AG08396 (cell line): ENCODE data around the gene SERBP1.
A peak's percentile ranks its signal among the peaks of the same experiment; 100 is the strongest.
"Not testable (repeated sequence)": the region's sequence is repeated elsewhere in the genome, so short reads cannot be mapped to it uniquely, and the experiment has no call there.

ENCODE experiments used
- DNase-seq: peaks from one replicate; pipeline ENCODE4 v3.0.0; 2012; ENCODE audit warnings: low spot score, mixed read lengths

The SERBP1 gene

DNA sequence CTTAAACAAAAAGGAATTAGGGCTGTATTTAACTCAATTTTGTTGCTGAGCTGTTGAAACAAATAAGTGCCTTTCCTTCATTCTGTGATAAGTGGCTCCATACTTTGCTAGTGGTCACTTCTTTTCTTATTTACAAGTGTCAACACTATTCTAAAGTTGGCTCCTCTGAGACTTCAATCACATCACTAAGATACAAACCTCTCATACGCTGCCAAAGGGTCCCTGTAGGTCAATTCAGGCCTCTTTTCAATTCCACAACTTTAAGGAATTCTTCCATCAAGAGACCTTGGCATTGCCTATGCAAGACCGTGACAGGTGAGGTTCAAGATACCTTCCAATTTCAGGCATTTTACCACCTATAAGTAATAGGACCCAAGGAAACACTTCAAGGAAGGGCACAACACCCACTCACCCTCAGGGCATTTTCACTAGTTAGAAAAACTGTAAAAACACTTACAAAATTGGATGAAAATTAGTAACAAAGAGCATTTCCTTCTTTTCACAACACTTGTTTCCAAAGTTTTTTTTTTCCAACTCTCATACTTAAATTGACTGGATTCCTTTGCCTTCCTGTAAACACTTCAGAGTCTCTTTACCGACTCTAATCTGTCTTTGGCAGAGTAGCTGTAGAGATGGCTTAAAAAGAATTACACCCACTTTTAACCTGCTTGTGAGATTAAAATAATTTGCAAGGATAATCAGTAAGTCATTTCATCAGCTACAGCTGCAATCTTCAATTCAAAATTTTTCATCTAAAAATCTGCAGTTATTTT, 24.5 kb downstream of the SERBP1 start:
- no peak for DNase-seq

DNA sequence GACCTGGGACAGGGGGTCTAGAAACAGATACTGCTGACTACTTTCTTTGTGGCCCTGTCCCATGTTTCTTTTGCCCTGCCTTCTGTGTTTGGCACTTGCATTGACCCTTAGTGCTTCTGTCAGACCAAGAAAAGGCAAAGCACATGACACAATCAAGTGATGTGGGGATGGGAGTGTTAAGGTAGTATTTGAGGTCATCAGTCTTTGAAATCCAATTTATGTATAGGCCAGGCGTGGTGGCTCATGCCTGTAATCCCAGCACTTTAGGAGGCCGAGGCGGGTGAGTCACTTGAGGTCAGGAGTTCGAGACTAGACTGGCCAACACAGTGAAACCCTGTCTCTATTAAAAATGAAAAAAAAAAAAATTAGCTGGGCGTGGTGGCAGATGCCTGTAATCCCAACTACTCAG, 26.0 kb downstream of the SERBP1 start:
- no peak for DNase-seq

DNA sequence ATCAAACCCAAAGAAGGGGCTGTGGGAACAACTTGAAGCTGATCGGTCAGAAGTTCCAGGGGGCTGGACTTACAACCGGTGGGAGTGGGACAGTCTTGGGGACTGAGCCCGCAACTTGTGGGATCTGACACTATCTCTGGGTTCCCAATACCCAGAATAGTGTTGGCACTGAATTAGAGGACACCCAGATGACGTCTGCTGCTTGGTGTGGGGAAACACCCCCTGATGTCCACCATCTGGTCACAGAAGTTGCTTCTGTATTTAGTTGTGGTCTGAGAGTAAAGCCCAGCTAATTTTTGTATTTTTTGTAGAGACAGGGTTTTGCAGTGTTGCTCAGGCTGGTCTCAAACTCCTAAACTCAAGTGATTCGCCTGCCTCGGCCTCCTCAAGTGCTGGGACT, 28.8 kb downstream of the SERBP1 start:
- no peak for DNase-seq

DNA sequence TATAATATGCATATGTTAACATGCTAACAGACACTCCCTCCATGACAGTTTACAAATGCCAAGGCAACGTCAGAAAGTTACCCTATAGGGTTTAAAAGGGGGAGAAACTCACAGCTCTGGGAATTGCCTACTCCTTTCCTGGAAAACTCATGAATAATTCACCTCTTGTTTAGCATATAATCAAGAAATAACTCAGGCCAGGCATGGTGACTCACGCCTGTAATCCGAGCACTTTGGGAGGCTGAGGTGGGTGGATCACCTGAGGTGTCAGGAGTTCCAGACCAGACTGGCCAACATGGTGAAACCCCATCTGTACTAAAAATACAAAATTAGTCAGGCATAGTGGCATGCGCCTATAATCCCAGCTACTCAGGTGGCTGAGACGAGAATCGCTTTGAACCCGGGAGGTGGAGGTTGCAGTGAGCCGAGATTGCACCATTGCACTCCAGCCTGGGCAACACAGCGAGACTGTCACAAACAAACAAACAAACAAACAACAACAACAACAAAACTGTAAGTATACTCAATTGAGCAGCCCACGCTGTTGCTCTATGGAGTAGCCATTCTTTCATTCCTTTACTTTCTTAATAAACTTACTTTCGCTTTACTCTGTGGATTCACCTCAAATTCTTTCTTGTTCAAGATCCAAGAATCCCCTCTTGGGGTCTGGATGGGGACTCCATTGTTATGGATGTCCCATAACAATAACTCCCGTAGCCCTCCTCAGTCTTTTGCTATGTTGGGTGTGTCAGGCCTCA, 30.0 kb downstream of the SERBP1 start:
- not testable (repeated sequence) for DNase-seq

DNA sequence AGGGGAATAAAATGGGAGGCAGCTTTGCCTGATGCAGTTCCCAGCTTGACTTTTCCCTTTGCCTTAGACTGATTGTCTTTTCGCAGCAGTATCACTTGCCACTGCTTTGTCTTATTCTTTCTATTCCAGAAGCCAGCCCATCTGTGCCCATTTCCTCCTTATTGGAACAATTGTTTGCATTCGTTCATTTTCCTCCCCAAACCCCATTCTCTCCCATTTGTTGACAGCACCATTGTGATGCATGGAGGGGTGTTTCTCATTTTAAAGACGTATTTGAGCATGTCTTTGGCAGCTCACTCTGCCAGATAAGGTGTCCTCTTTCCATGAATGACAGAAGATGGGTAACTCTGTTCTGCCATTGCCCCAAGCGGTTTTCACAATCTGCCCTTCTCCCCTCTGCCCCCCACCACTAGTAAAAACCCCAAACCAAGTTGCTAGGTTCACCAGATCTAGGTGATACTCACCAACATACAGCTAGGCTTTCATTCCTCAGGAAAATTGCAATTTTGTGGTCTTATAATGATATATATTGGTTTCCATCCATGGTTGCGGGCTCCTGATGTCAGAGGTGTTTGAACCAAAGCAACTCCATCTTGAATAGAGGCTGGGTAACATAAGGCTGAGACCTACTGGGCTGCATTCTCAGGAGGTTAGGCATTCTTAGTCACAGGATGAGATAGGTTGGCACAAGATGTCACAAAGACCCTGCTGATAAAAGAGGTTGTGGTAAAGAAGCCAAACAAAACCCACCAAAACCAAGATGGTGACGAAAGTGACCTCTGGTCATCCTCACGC, 30.8 kb downstream of the SERBP1 start:
- no peak for DNase-seq

DNA sequence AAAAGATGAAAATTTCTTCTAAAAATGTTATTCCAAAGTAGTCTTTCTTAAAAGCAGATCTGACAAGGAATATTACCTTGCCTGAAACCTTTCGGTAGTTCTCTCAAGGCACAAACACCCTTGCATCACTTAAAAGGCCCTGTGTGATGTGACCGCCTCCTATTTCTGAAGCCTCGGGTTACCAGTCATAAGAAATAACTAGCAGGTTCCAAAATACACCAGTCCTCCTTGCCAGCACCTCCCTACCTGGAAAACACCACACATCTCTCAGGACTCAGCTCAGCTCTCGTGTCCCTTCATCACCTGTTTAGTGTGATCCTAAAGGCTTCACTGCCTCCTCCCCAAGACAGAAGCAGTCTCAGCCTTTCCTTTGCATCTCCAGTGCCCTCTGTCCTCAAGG, 35.7 kb downstream of the SERBP1 start:
- DNase-seq = no peak

DNA sequence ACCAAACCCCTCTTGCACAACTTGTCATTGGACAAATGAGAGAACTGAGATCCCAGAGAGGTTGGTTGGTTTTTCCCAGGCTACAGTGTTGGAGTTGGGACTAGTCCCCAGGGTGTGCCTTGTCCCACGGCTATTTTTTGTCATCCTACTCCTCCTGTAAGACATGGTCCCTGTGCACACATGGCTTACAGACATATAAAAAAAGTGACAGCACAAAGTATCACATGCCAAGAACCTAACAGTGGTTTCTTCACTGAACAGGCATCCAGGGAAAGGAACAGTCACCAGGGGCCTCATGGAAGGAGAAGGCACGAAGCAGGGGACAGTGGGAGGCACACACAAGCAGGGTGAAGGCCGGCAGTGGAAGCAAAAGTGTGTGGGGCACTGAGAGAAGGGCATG, 36.5 kb downstream of the SERBP1 start:
- no peak for DNase-seq

DNA sequence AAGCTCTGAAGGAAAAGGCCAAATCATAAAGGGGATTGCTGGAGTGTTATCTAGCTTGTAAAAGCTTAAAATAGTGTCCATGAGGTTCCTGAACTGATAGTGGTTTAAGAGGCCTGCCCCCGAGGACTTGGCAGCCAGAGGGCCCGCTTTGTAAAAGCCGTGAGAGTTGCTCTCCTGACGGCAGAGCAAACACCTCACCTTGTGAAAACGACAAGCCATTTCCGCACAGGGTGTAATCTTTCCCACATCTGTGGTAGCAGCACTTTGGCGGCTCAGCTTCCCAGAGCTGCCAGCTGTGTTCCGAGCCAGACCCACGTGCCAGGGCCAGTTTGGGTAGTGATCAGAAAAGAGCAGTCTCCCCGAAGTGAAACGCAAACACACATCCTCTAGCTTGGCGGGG, 37.0 kb downstream of the SERBP1 start:
- DNase-seq = no peak

DNA sequence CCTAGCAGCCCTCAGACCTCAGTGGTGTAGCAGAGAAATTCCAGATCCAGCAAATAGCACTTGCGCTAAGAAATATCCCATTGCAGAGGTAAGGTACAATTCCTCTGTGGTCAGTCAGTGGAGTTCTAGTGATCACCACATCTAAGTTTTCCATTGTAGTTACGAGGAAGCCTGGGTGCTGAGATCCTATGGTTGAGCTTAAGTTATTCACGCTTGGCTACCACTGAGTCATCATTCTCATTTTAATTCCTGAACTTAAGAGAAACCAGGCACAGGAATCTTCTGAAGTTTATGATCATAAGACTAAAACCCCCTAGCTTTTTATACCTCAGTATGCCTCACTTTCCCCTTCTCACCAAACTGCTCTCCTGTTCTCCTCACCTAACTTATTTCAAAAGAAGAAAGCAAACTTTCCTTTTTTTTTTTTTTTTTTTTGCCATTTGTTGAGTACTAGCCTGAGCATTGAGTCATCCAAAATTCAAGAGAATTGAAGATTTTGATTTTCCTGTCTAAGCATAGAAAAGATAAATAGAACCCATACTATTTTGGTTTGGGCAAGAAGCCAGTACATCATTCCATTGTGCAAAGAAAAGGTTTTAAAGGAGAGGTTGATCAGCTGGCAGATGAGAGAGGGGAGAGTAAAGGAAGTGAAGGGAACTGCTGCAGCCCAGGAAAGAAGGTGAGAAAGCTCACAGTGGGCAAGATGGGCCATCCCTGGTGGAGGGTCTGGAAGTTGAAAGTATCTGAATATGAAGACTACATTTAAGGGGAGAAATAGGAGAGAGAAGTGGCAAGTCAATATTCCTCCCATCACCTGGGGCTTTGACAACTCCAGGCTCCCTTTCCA, 39.9 kb downstream of the SERBP1 start:
- no peak for DNase-seq

DNA sequence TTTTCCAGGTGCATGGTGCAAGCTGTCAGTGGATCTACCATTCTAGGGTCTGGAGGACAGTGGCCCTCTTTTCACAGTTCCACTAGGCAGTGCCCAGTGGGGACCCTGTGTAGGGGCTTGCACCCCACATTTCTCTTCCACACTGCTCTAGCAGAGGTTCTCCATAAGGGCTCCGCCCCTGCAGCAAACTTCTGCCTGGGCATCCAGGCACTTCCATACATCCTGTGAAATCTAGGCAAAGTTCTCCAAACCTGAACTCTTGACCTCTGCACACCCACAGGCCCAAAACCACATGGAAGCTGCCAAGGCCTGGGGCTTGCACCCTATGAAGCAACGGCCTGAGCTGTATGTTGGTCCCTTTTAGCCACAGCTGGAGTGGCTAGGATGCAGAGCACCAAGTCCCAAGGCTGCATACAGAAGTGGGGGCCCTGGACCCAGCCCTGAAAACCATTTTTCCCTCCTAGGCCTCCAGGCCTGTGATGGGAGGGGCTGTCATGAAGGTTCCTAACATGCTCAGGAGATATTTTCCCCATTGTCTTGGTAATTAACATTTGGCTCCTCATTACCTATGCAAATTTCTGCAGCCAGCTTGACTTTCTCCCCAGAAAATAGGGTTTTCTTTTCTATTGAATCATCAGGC, 46.1 kb downstream of the SERBP1 start:
- DNase-seq = no peak

DNA sequence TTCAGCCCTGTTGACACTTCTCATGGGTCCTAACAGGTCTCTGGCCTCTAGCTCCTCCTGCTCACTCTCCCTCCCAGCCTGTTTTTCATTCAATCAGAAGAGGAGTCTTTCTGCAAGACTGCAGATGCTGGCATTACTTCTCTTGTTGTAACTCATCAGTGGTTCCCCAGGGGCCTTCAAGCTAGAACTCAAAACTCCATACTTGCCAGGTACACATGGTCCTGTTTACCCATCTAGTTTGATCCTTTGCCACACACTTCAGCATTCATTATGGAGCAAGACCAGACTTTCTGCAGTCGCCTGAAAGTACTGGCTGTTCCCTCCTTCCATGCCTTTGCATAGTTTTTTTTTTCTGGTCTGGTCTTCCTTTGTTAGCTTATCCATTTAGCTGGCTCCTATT, 47.9 kb downstream of the SERBP1 start:
- no peak for DNase-seq

DNA sequence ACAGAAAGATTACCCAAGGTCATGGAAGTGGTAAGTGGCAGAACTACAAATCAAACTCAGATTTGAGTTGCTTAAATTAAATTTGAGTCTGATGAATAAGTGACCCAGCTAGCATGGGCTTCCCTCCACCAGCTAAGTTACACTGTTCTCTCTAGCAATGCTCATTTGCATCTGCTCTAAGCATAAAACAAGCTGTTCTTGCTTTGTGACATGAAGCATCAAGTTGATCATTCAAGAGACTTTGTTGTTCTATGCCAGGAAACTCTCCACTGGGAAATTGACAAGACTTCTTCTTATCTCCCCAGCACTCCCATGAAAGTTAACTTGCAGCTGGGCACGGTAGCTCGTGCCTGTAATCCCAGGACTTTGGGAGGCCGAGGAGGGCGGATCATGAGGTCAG, 49.0 kb downstream of the SERBP1 start:
- DNase-seq = no peak

DNA sequence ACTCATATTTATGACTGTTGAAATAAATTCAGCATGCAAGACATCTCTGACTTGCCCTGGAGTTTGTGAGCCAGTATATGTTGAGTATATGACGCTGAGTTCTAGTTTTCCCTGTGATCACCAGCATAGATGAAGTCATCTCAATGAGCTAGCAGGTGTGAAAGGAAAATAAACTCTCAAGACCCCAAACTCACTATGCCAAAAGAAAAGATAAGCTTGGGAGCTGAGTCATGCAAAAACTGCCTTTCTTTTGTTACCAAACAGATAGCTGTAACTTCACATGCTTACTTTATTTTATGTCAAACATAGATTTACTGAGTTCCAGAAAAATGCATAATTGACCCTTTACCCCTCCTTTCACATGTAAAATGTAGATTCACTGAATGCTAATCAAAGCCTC, 52.9 kb downstream of the SERBP1 start:
- DNase-seq = no peak

DNA sequence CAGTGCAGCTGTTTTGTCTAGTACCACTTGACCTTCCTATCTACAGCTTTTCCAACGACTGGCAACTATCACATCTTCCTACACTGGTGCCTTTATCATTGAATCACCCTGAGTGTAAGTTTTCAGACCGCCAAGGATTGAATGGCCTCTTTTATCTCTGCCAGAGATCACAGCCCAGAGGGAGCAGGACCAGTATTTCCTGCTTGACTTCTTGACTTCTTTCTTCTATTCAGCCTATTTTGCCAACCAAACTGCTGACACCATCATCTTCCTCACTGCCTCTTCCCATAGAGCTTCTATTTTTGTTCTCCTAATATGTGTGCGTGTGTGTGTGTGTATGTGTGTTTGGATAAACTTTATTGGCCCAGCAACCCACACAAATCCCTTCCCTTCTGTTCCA, 53.8 kb downstream of the SERBP1 start:
- no peak for DNase-seq

DNA sequence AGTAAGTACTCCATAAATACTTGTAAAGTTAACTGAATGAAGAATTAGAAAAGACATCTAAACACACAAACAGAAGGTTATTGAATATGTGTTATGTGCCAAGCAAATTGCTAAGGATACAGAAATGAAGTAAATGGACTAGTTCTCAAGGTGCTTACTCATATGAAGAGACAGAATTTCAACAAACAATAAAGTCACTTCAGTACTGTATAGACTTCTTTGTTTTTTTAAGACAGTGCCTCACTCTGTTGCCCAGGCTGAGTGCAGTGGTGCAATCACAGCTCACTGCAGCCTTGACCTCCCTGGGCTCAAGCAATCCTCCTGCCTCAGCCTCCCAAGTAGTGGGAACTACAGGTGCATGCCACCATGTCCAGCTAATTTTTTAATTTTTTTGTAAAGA, 57.3 kb downstream of the SERBP1 start:
- no peak for DNase-seq

DNA sequence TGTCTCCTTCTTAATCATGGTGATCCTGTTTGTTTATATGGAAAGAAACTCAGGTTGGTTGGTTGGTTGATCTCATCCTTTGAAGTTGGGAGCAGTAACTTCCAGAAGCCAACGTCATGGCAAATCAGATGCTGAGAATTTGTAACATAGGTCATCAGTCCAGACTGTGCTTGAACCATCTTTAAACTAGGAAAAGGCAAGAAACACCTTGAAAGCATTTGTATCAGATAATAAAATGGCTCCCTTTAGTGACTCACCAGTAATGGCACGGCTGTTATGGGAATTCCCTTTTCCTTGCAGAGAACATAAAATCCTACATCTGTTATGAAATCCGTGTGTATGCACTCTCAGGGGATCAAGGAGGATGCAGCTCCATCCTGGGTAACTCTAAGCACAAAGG, 58.1 kb downstream of the SERBP1 start:
- no peak for DNase-seq

DNA sequence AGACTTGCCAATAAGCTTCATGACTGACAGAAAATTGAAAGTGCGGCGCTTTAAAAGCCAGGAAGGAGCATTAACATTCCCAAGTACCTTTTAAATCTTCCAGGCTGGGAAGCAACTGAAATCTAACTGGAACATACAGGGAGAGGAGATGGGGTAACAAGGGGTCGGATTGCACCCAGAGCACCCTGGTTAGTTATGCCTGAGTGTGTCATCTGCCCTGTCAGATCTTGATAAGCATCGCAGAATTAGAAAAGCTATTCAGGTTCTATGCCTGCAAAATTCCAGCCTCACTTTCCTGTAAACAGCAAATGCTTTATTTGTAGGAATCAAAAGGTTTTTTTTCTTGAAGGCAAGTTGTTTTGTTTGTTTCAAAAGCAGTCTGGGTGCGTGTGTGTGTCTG, 58.5 kb downstream of the SERBP1 start:
- no peak for DNase-seq

DNA sequence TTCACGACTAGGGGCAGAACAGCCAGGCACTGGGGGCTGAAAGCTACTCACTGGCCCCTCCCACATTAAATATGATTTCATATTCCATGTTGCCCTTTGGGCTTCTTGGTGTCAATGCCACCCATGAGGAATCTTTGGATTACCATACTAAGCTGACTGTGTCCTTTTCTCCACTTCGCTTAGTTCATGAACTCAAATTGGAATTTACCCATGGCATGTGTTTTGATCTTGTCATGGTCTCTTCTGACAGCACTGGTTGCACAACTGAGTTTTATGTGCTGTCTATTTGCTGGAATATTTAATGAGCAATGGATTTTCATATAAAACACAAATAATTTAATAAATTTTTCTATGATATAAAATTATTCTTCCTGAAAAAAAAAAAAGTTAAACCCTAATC, 59.2 kb downstream of the SERBP1 start:
- DNase-seq = no peak

DNA sequence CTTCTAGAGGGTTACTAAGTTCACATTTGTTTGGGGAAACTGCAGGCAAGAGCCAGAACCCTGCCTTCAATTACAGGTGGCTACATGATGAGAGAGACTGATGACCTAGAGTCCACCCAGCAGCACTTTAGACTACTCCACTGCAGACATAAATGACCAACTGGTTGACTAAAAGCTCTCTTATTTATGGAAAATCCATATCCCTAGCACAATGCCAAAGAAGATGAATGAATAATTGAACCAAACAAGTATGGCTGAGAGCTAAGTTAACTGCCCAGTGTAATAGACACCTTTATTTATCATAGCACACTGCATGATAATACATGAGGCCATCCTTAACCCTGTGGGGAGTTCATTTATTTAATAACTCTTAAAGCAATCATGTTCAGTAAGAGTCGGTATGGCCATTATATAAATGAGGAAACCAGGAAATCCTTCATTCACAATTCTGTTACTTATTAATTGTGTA, 62.1 kb downstream of the SERBP1 start:
- DNase-seq = no peak

DNA sequence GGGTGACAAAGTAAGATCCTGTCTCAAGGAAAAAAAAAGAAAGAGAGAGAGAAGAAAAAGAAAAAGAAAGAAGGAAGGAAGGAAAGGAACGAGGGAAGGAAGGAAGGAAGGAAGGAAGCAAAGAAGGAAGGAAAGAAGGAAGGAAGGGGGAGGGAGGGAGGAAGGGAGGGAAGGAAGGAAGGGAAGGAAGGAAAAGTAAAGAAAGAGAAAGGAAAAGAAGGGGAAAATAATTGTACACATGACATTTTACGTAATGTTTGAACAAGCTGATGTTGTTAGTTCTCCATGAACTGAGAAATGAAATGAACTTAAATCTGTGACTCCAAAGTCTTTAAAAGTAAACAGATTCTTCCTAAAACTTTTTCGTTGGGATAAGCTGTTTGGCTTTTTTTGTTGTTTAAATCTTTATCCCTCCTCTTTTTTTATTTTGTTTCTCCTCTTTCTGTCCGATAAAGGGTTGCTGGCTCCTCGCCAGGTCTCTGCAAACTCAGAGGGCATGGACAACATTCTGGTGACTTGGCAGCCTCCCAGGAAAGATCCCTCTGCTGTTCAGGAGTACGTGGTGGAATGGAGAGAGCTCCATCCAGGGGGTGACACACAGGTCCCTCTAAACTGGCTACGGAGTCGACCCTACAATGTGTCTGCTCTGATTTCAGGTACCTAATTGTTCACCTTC, 62.7 kb downstream of the SERBP1 start:
- peak; percentile 37 for DNase-seq

DNA sequence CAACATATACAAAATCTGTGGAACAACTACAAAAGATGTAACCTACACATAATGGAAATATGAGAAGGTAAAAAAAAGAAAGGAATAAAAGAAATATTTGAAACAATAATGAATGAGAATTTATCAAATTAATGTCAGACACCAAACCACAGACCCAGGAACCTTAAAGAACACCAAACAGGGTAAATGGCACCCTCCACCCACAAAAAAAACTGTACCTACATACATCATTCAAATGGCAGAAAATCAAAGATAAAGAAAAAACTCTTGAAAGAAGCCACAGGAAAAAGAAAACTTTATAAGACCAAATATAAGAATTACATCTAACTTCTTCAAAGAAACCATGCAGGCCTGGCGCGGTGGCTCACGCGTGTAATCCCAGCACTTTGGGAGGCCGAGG, 68.6 kb downstream of the SERBP1 start:
- no peak for DNase-seq
